HG03097 (cell line): Measurements from ENCODE around the gene EPHB1.

Source experiments
- ATAC-seq: cut with Tn5 transposase; IDR thresholded peaks from one replicate; pipeline ENCODE4 v1.9.1; 2021; ENCODE audit not compliant: unreplicated experiment, low FRiP score

Gene EPHB1

GRCh38 chr3:135140591-135140990 is 345.5 kb downstream of the EPHB1 start:
- no peak for ATAC-seq

GRCh38 chr3:135141160-135141559 is 346.1 kb downstream of the EPHB1 start:
- ATAC-seq: no peak

- no peak for ATAC-seq
Observed at GRCh38 chr3:135141672-135142071, 346.6 kb downstream of the EPHB1 start.

- ATAC-seq: no peak
Observed at GRCh38 chr3:135142530-135142929, 347.5 kb downstream of the EPHB1 start.

GRCh38 chr3:135143474-135143873 is 348.4 kb downstream of the EPHB1 start:
- no peak for ATAC-seq

GRCh38 chr3:135145581-135145980 is 350.5 kb downstream of the EPHB1 start:
- ATAC-seq: no peak

GRCh38 chr3:135147657-135148056 is 352.6 kb downstream of the EPHB1 start:
- no peak for ATAC-seq

GRCh38 chr3:135148398-135149020 is 353.4 kb downstream of the EPHB1 start:
- no peak for ATAC-seq

- ATAC-seq: no peak
Observed at GRCh38 chr3:135149707-135150681, 354.9 kb downstream of the EPHB1 start.

GRCh38 chr3:135154186-135154585 is 359.1 kb downstream of the EPHB1 start:
- ATAC-seq: no peak

- ATAC-seq: no peak
Observed at GRCh38 chr3:135155228-135155627, 360.2 kb downstream of the EPHB1 start.

- ATAC-seq: no peak
Observed at GRCh38 chr3:135155791-135156190, 360.7 kb downstream of the EPHB1 start.

- ATAC-seq: no peak
Observed at GRCh38 chr3:135157045-135157740, 362.1 kb downstream of the EPHB1 start.

- no peak for ATAC-seq
Observed at GRCh38 chr3:135158520-135158919, 363.5 kb downstream of the EPHB1 start.

- ATAC-seq: no peak
Observed at GRCh38 chr3:135159681-135160247, 364.7 kb downstream of the EPHB1 start.

GRCh38 chr3:135161425-135161824 is 366.4 kb downstream of the EPHB1 start:
- ATAC-seq: no peak

GRCh38 chr3:135163701-135164100 is 368.6 kb downstream of the EPHB1 start:
- ATAC-seq: no peak

GRCh38 chr3:135165260-135165659 is 370.2 kb downstream of the EPHB1 start:
- no peak for ATAC-seq

GRCh38 chr3:135166266-135166825 is 371.3 kb downstream of the EPHB1 start:
- no peak for ATAC-seq

GRCh38 chr3:135168822-135169221 is 373.8 kb downstream of the EPHB1 start:
- no peak for ATAC-seq

GRCh38 chr3:135169651-135170050 is 374.6 kb downstream of the EPHB1 start:
- ATAC-seq: no peak
